Caco-2 (cell line): ENCODE data around the gene NUDCD2. TPM values are rescaled to one million over a fixed set of nuclear protein-coding genes. Genes with fewer than 3 reads are reported as not detected.

Experiments used
- BruUV-seq: library from RNA; stranded (reverse); fragments of 400-500 nt; replicated peaks from 2 replicates; lab custom pipeline; 2021; lab: Mats Ljungman, UMichigan
- CTCF ChIA-PET: fragments of 300-600 bp; sonication (Branson Sonifier 250); formaldehyde crosslinking; loops from one replicate; lab custom pipeline; 2022; ENCODE audit warnings: antibody characterized with exemption; lab: Charles Lee
- POLR2A ChIA-PET: fragments of 300-600 bp; sonication (Branson Sonifier 250); formaldehyde crosslinking; loops from one replicate; lab custom pipeline; 2022; ENCODE audit warnings: antibody characterized with exemption; lab: Charles Lee
- DNase-seq, 2 experiments: peaks; one replicate each; pipeline versions ENCODE4 v3.0.0 to v3.0.0-alpha.2; 2020 to 2022
- H3K27me3 ChIP-seq: replicated peaks from 2 replicates; pipeline ENCODE4 v1.6.0; 2011; ENCODE audit warnings: low read length; ENCODE audit not compliant: control insufficient read depth, insufficient read depth
- H3K36me3 ChIP-seq: 2 replicates; pipeline ENCODE4 v1.5.1; 2011; ENCODE audit warnings: low read length; ENCODE audit not compliant: control insufficient read depth, insufficient read depth
- H3K4me1 ChIP-seq: fragments of 250-450 bp; sonication (Bioruptor Pico); 2 replicates; pipeline ENCODE4 v1.5.1; 2020; ENCODE audit warnings: mild to moderate bottlenecking
- H3K4me3 ChIP-seq: 2 replicates; pipeline ENCODE4 v1.5.1; 2011; ENCODE audit warnings: low read depth, mild to moderate bottlenecking, control low read depth, low read length
- H3K9me3 ChIP-seq: fragments of 250-450 bp; sonication (Bioruptor Pico); 2 replicates; pipeline ENCODE4 v1.5.1; 2020; ENCODE audit warnings: mild to moderate bottlenecking, moderate library complexity
- H3K27ac Mint-ChIP-seq: one replicate; pipeline ENCODE4 v1.8.0; 2022; ENCODE audit warnings: mixed read lengths; ENCODE audit not compliant: unreplicated experiment
- H3K27me3 Mint-ChIP-seq: one replicate; pipeline ENCODE4 v1.8.0; 2022; ENCODE audit warnings: mixed read lengths; ENCODE audit not compliant: insufficient read depth, unreplicated experiment
- H3K36me3 Mint-ChIP-seq: one replicate; pipeline ENCODE4 v1.8.0; 2022; ENCODE audit warnings: mild to moderate bottlenecking, mixed read lengths; ENCODE audit not compliant: insufficient read depth, unreplicated experiment
- H3K4me1 Mint-ChIP-seq: one replicate; pipeline ENCODE4 v1.8.0; 2022; ENCODE audit warnings: low read depth, mixed read lengths; ENCODE audit not compliant: unreplicated experiment
- H3K4me3 Mint-ChIP-seq: one replicate; pipeline ENCODE4 v1.8.0; 2022; ENCODE audit warnings: mild to moderate bottlenecking, moderate library complexity, mixed read lengths; ENCODE audit not compliant: unreplicated experiment
- H3K9me3 Mint-ChIP-seq: one replicate; pipeline ENCODE4 v1.8.0; 2022; ENCODE audit warnings: mixed read lengths; ENCODE audit not compliant: unreplicated experiment
- CTCF ChIP-seq, 2 experiments: fragments of 200-600 bp in 1 of 2; IDR thresholded peaks; 1 replicate in 1 of 2; 2 replicates in 1 of 2; pipeline versions ENCODE4 v1.5.1 to v1.8.0; 2011 to 2022; ENCODE audit warnings: antibody characterized with exemption in 1 of 2, control low read depth in 1 of 2, inconsistent platforms in 1 of 2, low read depth in 1 of 2, low read length in 1 of 2, mild to moderate bottlenecking in 1 of 2, moderate library complexity in 1 of 2; ENCODE audit not compliant: insufficient read depth in 1 of 2, severe bottlenecking in 1 of 2, unreplicated experiment in 1 of 2
- intact Hi-C: fragments of 100-400 bp; cut with micrococcal nuclease; formaldehyde crosslinking; loops from one replicate; pipeline ENCODE4 v1.10.0; 2022; ENCODE audit not compliant: unreplicated experiment
- total RNA-seq: library from RNA; stranded (reverse); gene quantifications from 2 replicates; pipeline ENCODE4 v1.2.3, GENCODE V29; 2022

NUDCD2 gene
- total RNA-seq, 1 experiment from 2014 or later, result 50.0 TPM

GRCh38 chr5:163475411-163475810 lies 15.5 kb upstream of the NUDCD2 start:
- Histone ChIP-seq H3K4me1 (no peaks in the 10 kb centered on the region), H3K4me3 (no peak overlapping the region), H3K27me3 (no peaks in the 10 kb centered on the region), H3K9me3 (no peaks in the 10 kb centered on the region), H3K36me3 (no peaks in the 10 kb centered on the region; the same call in 1 of the 2 replicates)
- peaks cover 70% of the 10 kb centered on the region for H3K36me3 Mint-ChIP-seq
- intact Hi-C loops, result no loop called here
- H3K4me1 Mint-ChIP-seq, result no peaks in the 10 kb centered on the region
- no TSS peak for BruUV-seq
- H3K27me3 Mint-ChIP-seq, result no peaks in the 10 kb centered on the region
- TF ChIP-seq CTCF (IDR thresholded peaks at IDR 0.05; ENCODE audit: insufficient read depth in 1 of 2, low read depth in 1 of 2, low read length in 1 of 2, severe bottlenecking in 1 of 2, unreplicated experiment in 1 of 2), result no peak
- no peak overlapping the region for H3K4me3 Mint-ChIP-seq
- ChIA-PET CTCF (no interaction called here), POLR2A (no interaction called here)
- DNase-seq, result no peak
- H3K27ac Mint-ChIP-seq, result no peak overlapping the region
- no peaks in the 10 kb centered on the region for H3K9me3 Mint-ChIP-seq

DNA sequence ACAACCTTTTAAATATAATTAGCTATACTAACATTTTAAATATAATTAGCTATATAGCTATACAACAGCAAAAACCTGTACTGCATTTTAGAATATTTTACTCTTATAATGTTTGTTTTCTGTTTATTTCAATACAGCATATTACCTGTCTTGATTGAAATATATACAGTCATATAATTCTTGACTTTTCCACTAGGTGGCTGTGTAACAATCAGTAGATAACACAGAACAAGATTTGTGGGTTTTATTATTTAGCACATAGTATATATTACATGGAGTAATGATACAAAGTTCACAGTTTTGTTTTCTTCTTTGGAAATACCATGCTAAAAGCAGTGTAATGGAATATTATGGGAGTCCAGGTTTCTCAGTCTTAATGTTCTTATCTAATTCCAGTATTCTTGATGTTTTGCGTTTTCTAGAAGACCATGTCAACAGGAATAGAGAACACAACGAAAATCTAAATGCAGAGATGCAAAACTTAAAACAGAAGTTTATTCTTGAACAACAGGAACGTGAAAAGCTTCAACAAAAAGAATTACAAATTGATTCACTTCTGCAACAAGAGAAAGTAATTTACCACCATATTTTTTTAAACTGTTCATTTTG lies 13.8 kb upstream of the NUDCD2 start:
- no peaks in the 10 kb centered on the region for H3K9me3 Mint-ChIP-seq
- Histone ChIP-seq H3K36me3 (peaks cover 1% of the 10 kb centered on the region), H3K4me3 (no peak overlapping the region), H3K9me3 (no peaks in the 10 kb centered on the region), H3K4me1 (no peaks in the 10 kb centered on the region), H3K27me3 (no peaks in the 10 kb centered on the region)
- no peaks in the 10 kb centered on the region for H3K4me1 Mint-ChIP-seq
- TF ChIP-seq CTCF (IDR thresholded peaks at IDR 0.05; ENCODE audit: insufficient read depth in 1 of 2, low read depth in 1 of 2, low read length in 1 of 2, severe bottlenecking in 1 of 2, unreplicated experiment in 1 of 2), result peak in 1 of 2 experiments; percentile 35
- no TSS peak for BruUV-seq
- H3K36me3 Mint-ChIP-seq, result peaks cover 73% of the 10 kb centered on the region
- POLR2A ChIA-PET, result no interaction called here
- CTCF ChIA-PET, result no interaction called here
- no peak overlapping the region for H3K27ac Mint-ChIP-seq
- H3K4me3 Mint-ChIP-seq, result no peak overlapping the region
- no peaks in the 10 kb centered on the region for H3K27me3 Mint-ChIP-seq
- no peak for DNase-seq
- intact Hi-C loops, result no loop called here

GRCh38 chr5:163467682-163468081 lies 7.8 kb upstream of the NUDCD2 start:
- DNase-seq, result no peak
- H3K4me1 Mint-ChIP-seq, result peaks cover 5% of the 10 kb centered on the region
- peak overlapping the region; percentile 3 for H3K4me3 Mint-ChIP-seq
- peaks cover 1% of the 10 kb centered on the region; the same call in 1 of the 2 replicates for H3K36me3 ChIP-seq
- no TSS peak for BruUV-seq
- no peaks in the 10 kb centered on the region for H3K27me3 ChIP-seq
- CTCF ChIA-PET, result no interaction called here
- H3K9me3 ChIP-seq, result no peaks in the 10 kb centered on the region
- H3K36me3 Mint-ChIP-seq, result peaks cover 59% of the 10 kb centered on the region
- H3K27me3 Mint-ChIP-seq, result no peaks in the 10 kb centered on the region
- H3K9me3 Mint-ChIP-seq, result no peaks in the 10 kb centered on the region
- no peak overlapping the region for H3K4me3 ChIP-seq
- H3K27ac Mint-ChIP-seq, result no peak overlapping the region
- no peak for TF ChIP-seq CTCF (IDR thresholded peaks at IDR 0.05; ENCODE audit: insufficient read depth in 1 of 2, low read depth in 1 of 2, low read length in 1 of 2, severe bottlenecking in 1 of 2, unreplicated experiment in 1 of 2)
- POLR2A ChIA-PET, result no interaction called here
- H3K4me1 ChIP-seq, result peaks cover 10% of the 10 kb centered on the region; the same call in 1 of the 2 replicates
- intact Hi-C loops, result no loop called here
